Heart right ventricle (tissue), 16 donors: ENCODE results near the gene CYGB. TPM values are rescaled to one million over a fixed set of nuclear protein-coding genes. Genes with fewer than 3 reads are reported as not detected.
"Not testable (repeated sequence)": the region's sequence is repeated elsewhere in the genome, so short reads cannot be mapped to it uniquely, and the experiment has no call there.

Experiments
- ATAC-seq, 8 donors: fragments of 200-7000 bp; cut with Tn5 transposase; one replicate each; pipeline ENCODE4 v1.9.1; 2020; ENCODE audit warnings: mild to moderate bottlenecking in 8 of 8, moderate library complexity in 8 of 8, moderate number of reproducible peaks in 1 of 8
- DNase-seq, 2 donors: peaks; one replicate each; pipeline ENCODE4 v3.0.0-alpha.2; 2020
- H3K27ac ChIP-seq, 10 donors: fragments of 200-600 bp; sonication (generic) in 2 of 10; one replicate each; pipeline versions ENCODE4 v1.5.0 to v1.8.0; 2020 to 2022; ENCODE audit warnings: mild to moderate bottlenecking in 3 of 10
- H3K27me3 ChIP-seq, 7 donors: fragments of 200-600 bp; one replicate each; pipeline ENCODE4 v1.8.0; 2021 to 2022; ENCODE audit warnings: mild to moderate bottlenecking in 2 of 7
- H3K36me3 ChIP-seq, 9 donors: fragments of 200-600 bp; sonication (generic) in 1 of 9; one replicate each; pipeline versions ENCODE4 v1.5.0 to v1.8.0; 2020 to 2022; ENCODE audit warnings: mild to moderate bottlenecking in 2 of 9
- H3K4me1 ChIP-seq, 9 donors: fragments of 200-600 bp; sonication (generic) in 1 of 9; one replicate each; pipeline versions ENCODE4 v1.5.0 to v1.8.0; 2020 to 2022; ENCODE audit warnings: mild to moderate bottlenecking in 4 of 9
- H3K4me3 ChIP-seq, 10 donors: fragments of 200-600 bp; sonication (generic) in 2 of 10; one replicate each; pipeline versions ENCODE4 v1.5.0 to v1.8.0; 2020 to 2022; ENCODE audit warnings: mild to moderate bottlenecking in 7 of 10, moderate library complexity in 2 of 10
- H3K9me3 ChIP-seq, 11 donors: fragments of 200-600 bp in 10 of 11; sonication (generic) in 2 of 11; one replicate each; pipeline versions ENCODE4 v1.5.0 to v1.8.0; 2013 to 2022; ENCODE audit warnings: mild to moderate bottlenecking in 2 of 11, control low read depth in 1 of 11, moderate library complexity in 1 of 11
- WGBS, 2 donors: extraction: QIAGEN DNeasy Blood & Tissue Kit; methylation state at CpG; one replicate each; pipeline ENCODE4 v1.1.7; 2013; ENCODE audit warnings: inconsistent platforms in 1 of 2; 5-methylcytosine and 5-hydroxymethylcytosine counted together
- intact Hi-C, 10 donors: fragments of 100-400 bp; cut with DNase I; formaldehyde crosslinking; loops; one replicate each; pipeline versions ENCODE4 v1.11.1 to v1.14.2; 2022
- polyA plus RNA-seq, 2 donors: library from polyadenylated mRNA; stranded (reverse); fragments of 200-250 nt; gene quantifications; one replicate each; pipeline ENCODE4 v1.2.3, GENCODE V29; 2013
- total RNA-seq, 10 donors: library from RNA; stranded (reverse); fragmentation: NEBNext Ultra II Directional in 3 of 10; extraction: Animal tissue kit (Norgen Biotek cat#: 25700) in 3 of 10; gene quantifications; one replicate each; pipeline versions ENCODE4 v1.2.1 to v1.2.4, GENCODE V29; 2021 to 2023
- TF ChIP-seq, protein P1 (sequence below), 9 donors: fragments of 200-600 bp; sonication (generic) in 2 of 9; IDR thresholded peaks; one replicate each; pipeline versions ENCODE4 v1.5.0 to v1.8.0; 2021 to 2022; ENCODE audit warnings: antibody characterized with exemption in 9 of 9, mild to moderate bottlenecking in 5 of 9, moderate library complexity in 1 of 9
- donor health status: Arrhythmogenic right ventricular cardiomyopathy.
- donor health status: ischemic (EF 13 %, LVEDD 7.1; RV severe dilation, severe dysfunction).
- donor health status: healthy with polysubstance abuse.
- donor health status: DM: no; HTN: yes; CAD: no.
- donor health status: DM: no; HTN: no; CAD: no.
- donor health status: ischemic (EF 25% LVEDD 6.9; RV normal size, moderate dysfunction).
- donor health status: ischemic (EF 25% LVEDD 5.7; RV mildly dilated, moderate dysfunction).
- donor health status: healthy.
- donor health status: DM: yes; HTN: yes; CAD: no.
- donor health status: Ischemic cardiomyopathy.
- donor health status: ischemic (EF 35%, LVEDD 5.7; RV mildly dilated, moderate dysfunction).
- donor health status: nonischemic (EF 11% LVEDD 7.7; RV severe dilation, severe dysfunction).
- donor health status: DM: yes; HTN: yes; CAD: no.
- donor health status: PGD.
- donor health status: ischemic (EF 29% LVEDD 5.4; RV normal size, mild dysfunction).
- donor health status: nonischemic (EF 23%, LVEDD 6.1; RV moderate dilation, normal function).

Gene CYGB
- total and polyA plus RNA-seq, 12 donors, result 9.3 to 57.7 (median 21.1) TPM

DNA sequence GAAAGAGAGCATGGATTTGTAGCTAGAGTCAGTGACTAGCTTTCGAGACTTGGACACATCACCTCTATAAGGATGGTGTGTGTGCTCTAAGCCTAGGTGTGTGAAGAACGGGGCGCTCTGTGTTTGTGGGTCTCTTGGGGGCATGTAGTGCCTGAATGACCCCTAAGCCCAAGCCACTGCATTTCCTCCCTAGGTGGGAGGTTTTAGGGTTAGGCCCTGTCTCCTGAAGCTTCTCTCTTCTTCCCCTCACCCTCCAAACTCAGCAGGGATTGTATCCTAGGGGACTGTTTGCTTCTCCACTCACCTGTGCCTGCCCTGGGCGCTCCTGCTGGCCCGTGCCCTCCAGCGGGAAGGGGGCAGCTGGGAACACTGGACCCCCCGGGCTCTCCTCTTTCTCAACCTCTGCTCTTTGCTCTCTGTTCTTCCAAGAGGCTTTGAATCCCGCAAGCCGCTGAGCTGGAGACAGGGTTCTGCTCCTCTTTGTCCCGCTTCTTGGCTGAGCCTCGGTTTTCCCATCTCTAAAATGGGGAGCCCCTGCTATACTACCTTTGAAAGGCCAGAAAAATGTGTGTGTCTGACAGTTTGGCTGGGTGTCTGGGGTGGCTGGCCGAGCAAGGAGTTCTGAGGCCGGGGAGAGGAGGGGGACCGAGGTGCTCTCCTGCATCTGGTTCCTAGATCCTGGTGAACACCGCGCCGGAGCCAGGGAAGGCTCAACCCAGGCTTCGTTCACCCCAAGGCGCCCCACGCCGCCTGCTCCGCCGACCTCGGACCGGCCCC is 810 bp downstream of the CYGB start:
- WGBS, 2 donors, result 41 to 51% methylated on average over 25 of the region's 25 CpGs
- H3K27ac ChIP-seq, result peak overlapping the region; percentile 71 to 89 (median 79)

DNA sequence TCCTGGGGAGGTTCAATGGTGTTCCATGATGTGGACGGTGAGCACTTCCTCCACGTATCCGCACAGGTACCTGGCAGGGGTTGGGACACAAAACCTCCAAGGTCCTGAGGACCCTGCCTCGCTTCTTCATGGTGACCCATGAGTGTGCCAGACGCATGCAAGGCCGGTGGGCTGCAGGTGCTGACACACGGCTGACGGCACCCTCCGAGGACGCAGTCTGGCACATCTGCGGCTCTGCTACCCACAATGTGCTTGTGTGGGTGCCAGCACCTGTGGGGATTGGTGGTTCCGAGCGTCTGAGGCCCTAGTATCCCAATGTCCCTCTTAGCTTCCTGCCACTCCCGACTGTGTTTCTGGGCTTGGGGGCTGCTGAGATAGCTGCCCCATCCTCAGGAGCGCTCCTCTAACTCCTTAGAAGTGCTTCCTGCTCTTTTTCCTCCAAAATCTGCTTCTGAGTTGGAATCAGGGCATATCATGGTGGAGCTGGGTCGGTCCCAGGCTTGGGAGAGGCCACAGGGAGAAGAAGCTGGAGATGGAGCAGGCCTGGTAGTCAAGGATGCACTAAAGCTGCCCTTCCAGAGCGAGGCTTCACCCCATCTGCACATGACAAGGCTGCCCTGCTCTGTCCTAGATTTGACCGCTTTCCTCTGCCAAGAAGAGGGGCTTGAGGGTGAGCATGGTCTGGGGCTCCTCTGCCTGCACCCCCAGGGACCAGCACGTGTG is 1.6 kb downstream of the CYGB start:
- no peak for DNase-seq
- peaks cover 20 to 79% (median 42%) of the 10 kb centered on the region in 9 donors for H3K4me1 ChIP-seq
- peak overlapping the region in 9 of 10 donors; percentile 71 to 89 (median 81) for H3K27ac ChIP-seq
- H3K9me3 ChIP-seq, result no peaks in the 10 kb centered on the region
- no peak for ATAC-seq
- H3K36me3 ChIP-seq, result no peaks in the 10 kb centered on the region
- WGBS, 2 donors, result 72 to 76% methylated on average over 19 of the region's 19 CpGs
- H3K4me3 ChIP-seq, result peak overlapping the region in 9 of 10 donors; percentile 45 to 64 (median 58)
- TF ChIP-seq, protein P1, sequence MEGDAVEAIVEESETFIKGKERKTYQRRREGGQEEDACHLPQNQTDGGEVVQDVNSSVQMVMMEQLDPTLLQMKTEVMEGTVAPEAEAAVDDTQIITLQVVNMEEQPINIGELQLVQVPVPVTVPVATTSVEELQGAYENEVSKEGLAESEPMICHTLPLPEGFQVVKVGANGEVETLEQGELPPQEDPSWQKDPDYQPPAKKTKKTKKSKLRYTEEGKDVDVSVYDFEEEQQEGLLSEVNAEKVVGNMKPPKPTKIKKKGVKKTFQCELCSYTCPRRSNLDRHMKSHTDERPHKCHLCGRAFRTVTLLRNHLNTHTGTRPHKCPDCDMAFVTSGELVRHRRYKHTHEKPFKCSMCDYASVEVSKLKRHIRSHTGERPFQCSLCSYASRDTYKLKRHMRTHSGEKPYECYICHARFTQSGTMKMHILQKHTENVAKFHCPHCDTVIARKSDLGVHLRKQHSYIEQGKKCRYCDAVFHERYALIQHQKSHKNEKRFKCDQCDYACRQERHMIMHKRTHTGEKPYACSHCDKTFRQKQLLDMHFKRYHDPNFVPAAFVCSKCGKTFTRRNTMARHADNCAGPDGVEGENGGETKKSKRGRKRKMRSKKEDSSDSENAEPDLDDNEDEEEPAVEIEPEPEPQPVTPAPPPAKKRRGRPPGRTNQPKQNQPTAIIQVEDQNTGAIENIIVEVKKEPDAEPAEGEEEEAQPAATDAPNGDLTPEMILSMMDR (IDR thresholded peaks at IDR 0.05), result no peak
- intact Hi-C loops, result no loop called here
- peaks cover 0 to 45% (median 0%) of the 10 kb centered on the region in 7 donors for H3K27me3 ChIP-seq

More for the DNA sequence above, 810 bp downstream of the CYGB start:
- H3K27me3 ChIP-seq, result peaks cover 0 to 45% (median 0%) of the 10 kb centered on the region in 7 donors
- intact Hi-C loops, result no loop called here
- H3K36me3 ChIP-seq, result no peaks in the 10 kb centered on the region
- DNase-seq (no peak), ATAC-seq (no peak)
- no peaks in the 10 kb centered on the region for H3K9me3 ChIP-seq
- TF ChIP-seq, protein P1 (IDR thresholded peaks at IDR 0.05), result no peak
- H3K4me1 ChIP-seq, result peaks cover 21 to 79% (median 40%) of the 10 kb centered on the region in 9 donors
- peak overlapping the region; percentile 20 to 64 (median 57) for H3K4me3 ChIP-seq

DNA sequence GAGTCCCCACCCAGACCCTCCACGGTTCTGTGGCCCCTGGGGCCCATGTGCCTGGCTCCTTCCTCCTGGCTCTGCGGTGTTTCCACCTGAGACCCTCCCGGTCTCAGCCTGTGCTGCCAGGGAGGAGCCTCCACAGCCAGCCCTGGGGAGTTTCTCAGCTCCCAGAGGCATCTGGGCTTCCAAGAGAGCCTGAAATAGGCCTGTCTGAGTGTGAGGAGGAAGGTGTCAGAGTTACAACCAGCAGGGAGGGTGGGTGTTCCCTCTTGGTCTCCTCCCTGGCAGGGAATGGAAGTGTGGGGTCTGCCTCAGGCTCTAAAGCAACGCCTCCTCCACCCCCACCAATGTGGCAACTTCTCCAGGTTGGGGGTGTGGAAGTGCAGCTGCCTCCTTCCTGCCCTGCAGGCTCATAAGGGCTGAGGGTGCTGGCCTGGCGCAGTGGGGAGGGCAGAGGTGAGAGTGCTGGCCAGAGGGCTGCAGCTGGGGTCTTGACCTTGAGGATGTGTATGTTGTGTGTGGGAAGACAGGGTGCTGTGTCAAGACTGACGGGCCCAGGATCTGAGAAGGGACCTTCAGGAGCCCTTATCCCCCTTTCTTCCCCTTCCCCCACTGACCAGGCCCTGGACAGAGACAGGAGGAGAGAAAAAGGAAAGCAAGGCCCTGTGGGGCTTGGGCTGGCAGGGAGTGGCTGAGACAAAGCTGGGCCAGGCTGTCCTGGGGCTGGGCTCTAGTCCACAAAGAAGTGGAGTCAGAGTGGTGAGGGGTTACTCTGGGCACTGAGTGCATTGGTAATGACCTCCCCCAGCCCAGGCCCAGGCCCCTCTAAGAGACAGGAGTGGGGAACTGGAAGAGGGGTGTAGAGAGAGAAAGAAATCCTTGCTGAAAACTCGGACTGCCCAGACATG is 2.4 kb downstream of the CYGB start:
- H3K27me3 ChIP-seq, result peaks cover 0 to 39% (median 0%) of the 10 kb centered on the region in 7 donors
- ATAC-seq, result no peak
- TF ChIP-seq, protein P1 (IDR thresholded peaks at IDR 0.05), result no peak
- peaks cover 22 to 79% (median 45%) of the 10 kb centered on the region in 9 donors for H3K4me1 ChIP-seq
- H3K4me3 ChIP-seq, result peak overlapping the region in 9 of 10 donors; percentile 45 to 64 (median 58)
- H3K27ac ChIP-seq, result peak overlapping the region in 9 of 10 donors; percentile 52 to 89 (median 81)
- intact Hi-C loops, result no loop called here
- no peaks in the 10 kb centered on the region for H3K36me3 ChIP-seq
- no peaks in the 10 kb centered on the region for H3K9me3 ChIP-seq
- WGBS, 2 donors, result 76 to 81% methylated on average over 7 of the region's 7 CpGs
- peak in 1 of 2 donors; percentile 23 for DNase-seq

DNA sequence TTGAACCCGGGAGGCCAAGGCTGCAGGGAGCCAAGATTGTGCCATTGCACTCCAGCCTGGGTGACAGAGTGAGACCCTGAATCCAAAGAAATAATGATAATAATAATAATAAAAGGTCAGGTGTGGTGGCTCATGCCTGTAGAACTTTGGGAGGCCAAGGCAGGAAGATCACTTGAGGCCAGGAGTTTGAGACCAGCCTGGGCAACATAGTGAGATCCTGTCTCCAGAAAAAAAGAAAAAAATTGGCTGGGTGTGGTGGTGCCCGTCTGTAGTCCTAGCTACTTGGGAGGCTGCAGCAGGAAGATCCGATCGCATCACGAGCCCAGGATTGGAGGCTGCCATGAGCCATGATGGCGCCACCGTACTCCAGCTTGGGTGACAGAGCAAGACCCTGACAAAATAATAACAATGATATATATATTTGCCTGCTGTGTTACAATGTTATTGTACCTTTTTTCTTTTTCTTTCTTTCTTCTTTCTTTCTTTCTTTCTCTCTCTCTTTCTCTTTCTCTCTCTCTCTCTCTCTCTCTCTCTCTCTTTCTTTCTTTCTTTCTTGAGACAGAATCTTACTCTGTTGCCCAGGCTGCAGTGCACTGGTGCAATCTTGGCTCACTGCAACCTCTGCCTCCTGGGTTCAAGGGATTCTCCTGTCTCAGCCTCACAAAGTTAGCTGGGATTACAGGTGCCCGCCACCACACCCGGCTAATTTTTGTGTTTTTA is 3.7 kb downstream of the CYGB start:
- H3K4me1 ChIP-seq, result peaks cover 33 to 80% (median 51%) of the 10 kb centered on the region in 9 donors
- DNase-seq, H3K36me3 ChIP-seq, H3K9me3 ChIP-seq, ATAC-seq, intact Hi-C loops: not testable (repeated sequence)
- 90 to 93% methylated on average over 9 of the region's 9 CpGs for WGBS, 2 donors
- peak overlapping the region in 3 of 10 donors; percentile 9 to 85 (median 71) for H3K27ac ChIP-seq
- peaks cover 0 to 27% (median 0%) of the 10 kb centered on the region in 7 donors for H3K27me3 ChIP-seq
- H3K4me3 ChIP-seq, result peak overlapping the region in 2 of 10 donors; percentile 58 to 64
